Heart right ventricle (tissue), 16 donors: ENCODE data around the gene TMEM107. TPM values are rescaled to one million over a fixed set of nuclear protein-coding genes. Genes with fewer than 3 reads are reported as not detected.
A peak's percentile ranks its signal among the peaks of the same experiment; 100 is the strongest.

ENCODE experiments used
- ATAC-seq, 8 donors: fragments of 200-7000 bp; cut with Tn5 transposase; one replicate each; pipeline ENCODE4 v1.9.1; 2020; ENCODE audit warnings: mild to moderate bottlenecking in 8 of 8, moderate library complexity in 8 of 8, moderate number of reproducible peaks in 1 of 8
- DNase-seq, 2 donors: peaks; one replicate each; pipeline ENCODE4 v3.0.0-alpha.2; 2020
- H3K27ac ChIP-seq, 10 donors: fragments of 200-600 bp; sonication (generic) in 2 of 10; one replicate each; pipeline versions ENCODE4 v1.5.0 to v1.8.0; 2020 to 2022; ENCODE audit warnings: mild to moderate bottlenecking in 3 of 10
- H3K27me3 ChIP-seq, 7 donors: fragments of 200-600 bp; one replicate each; pipeline ENCODE4 v1.8.0; 2021 to 2022; ENCODE audit warnings: mild to moderate bottlenecking in 2 of 7
- H3K36me3 ChIP-seq, 9 donors: fragments of 200-600 bp; sonication (generic) in 1 of 9; one replicate each; pipeline versions ENCODE4 v1.5.0 to v1.8.0; 2020 to 2022; ENCODE audit warnings: mild to moderate bottlenecking in 2 of 9
- H3K4me1 ChIP-seq, 9 donors: fragments of 200-600 bp; sonication (generic) in 1 of 9; one replicate each; pipeline versions ENCODE4 v1.5.0 to v1.8.0; 2020 to 2022; ENCODE audit warnings: mild to moderate bottlenecking in 4 of 9
- H3K4me3 ChIP-seq, 10 donors: fragments of 200-600 bp; sonication (generic) in 2 of 10; one replicate each; pipeline versions ENCODE4 v1.5.0 to v1.8.0; 2020 to 2022; ENCODE audit warnings: mild to moderate bottlenecking in 7 of 10, moderate library complexity in 2 of 10
- H3K9me3 ChIP-seq, 11 donors: fragments of 200-600 bp in 10 of 11; sonication (generic) in 2 of 11; one replicate each; pipeline versions ENCODE4 v1.5.0 to v1.8.0; 2013 to 2022; ENCODE audit warnings: mild to moderate bottlenecking in 2 of 11, control low read depth in 1 of 11, moderate library complexity in 1 of 11
- WGBS, 2 donors: extraction: QIAGEN DNeasy Blood & Tissue Kit; methylation state at CpG; one replicate each; pipeline ENCODE4 v1.1.7; 2013; ENCODE audit warnings: inconsistent platforms in 1 of 2; 5-methylcytosine and 5-hydroxymethylcytosine counted together
- intact Hi-C, 10 donors: fragments of 100-400 bp; cut with DNase I; formaldehyde crosslinking; loops; one replicate each; pipeline versions ENCODE4 v1.11.1 to v1.14.2; 2022
- polyA plus RNA-seq, 2 donors: library from polyadenylated mRNA; stranded (reverse); fragments of 200-250 nt; gene quantifications; one replicate each; pipeline ENCODE4 v1.2.3, GENCODE V29; 2013
- total RNA-seq, 10 donors: library from RNA; stranded (reverse); fragmentation: NEBNext Ultra II Directional in 3 of 10; extraction: Animal tissue kit (Norgen Biotek cat#: 25700) in 3 of 10; gene quantifications; one replicate each; pipeline versions ENCODE4 v1.2.1 to v1.2.4, GENCODE V29; 2021 to 2023
- TF ChIP-seq, protein P1 (sequence below), 9 donors: fragments of 200-600 bp; sonication (generic) in 2 of 9; IDR thresholded peaks; one replicate each; pipeline versions ENCODE4 v1.5.0 to v1.8.0; 2021 to 2022; ENCODE audit warnings: antibody characterized with exemption in 9 of 9, mild to moderate bottlenecking in 5 of 9, moderate library complexity in 1 of 9
- donor health status: Arrhythmogenic right ventricular cardiomyopathy.
- donor health status: ischemic (EF 13 %, LVEDD 7.1; RV severe dilation, severe dysfunction).
- donor health status: healthy with polysubstance abuse.
- donor health status: DM: no; HTN: yes; CAD: no.
- donor health status: DM: no; HTN: no; CAD: no.
- donor health status: ischemic (EF 25% LVEDD 6.9; RV normal size, moderate dysfunction).
- donor health status: ischemic (EF 25% LVEDD 5.7; RV mildly dilated, moderate dysfunction).
- donor health status: healthy.
- donor health status: DM: yes; HTN: yes; CAD: no.
- donor health status: Ischemic cardiomyopathy.
- donor health status: ischemic (EF 35%, LVEDD 5.7; RV mildly dilated, moderate dysfunction).
- donor health status: nonischemic (EF 11% LVEDD 7.7; RV severe dilation, severe dysfunction).
- donor health status: DM: yes; HTN: yes; CAD: no.
- donor health status: PGD.
- donor health status: ischemic (EF 29% LVEDD 5.4; RV normal size, mild dysfunction).
- donor health status: nonischemic (EF 23%, LVEDD 6.1; RV moderate dilation, normal function).

TMEM107 gene
- total and polyA plus RNA-seq, 12 donors = 4.5 to 15.2 (median 7.3) TPM

DNA sequence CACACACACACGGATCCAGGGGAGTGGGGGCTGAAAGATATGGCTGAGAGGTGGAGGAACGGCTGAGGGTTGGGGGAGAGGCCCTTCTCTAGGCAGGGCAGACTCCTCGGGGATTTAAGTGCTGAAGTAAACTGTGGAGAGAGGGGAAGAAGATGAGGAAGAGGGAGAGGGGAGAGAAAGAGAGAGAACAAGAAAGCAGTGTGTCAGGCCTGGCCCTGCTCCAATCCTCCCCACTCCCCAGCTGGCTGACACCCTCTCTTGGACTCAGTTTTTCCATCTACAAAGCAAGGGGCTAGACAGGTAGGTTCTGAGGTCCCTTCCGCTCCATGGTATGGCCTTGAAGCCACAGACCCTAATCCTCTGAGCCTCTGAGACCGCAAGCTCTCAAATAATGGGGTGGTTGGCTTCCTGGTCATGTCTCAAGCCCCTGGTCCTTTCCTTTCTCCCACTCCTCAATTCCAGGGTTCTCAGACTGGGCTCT lies 15.4 kb downstream of the TMEM107 start:
- Histone ChIP-seq H3K9me3 (no peaks in the 10 kb centered on the region), H3K27me3 (no peaks in the 10 kb centered on the region), H3K27ac (peak overlapping the region in 9 of 10 donors; percentile 97 to 100 (median 100)), H3K36me3 (peaks cover 0 to 34% (median 17%) of the 10 kb centered on the region in 9 donors), H3K4me3 (peak overlapping the region in 3 of 10 donors; percentile 80 to 100 (median 99)), H3K4me1 (peaks cover 30 to 77% (median 64%) of the 10 kb centered on the region in 9 donors)
- 39 to 42% methylated on average over 5 of the region's 5 CpGs for WGBS, 2 donors
- ATAC-seq (no peak), DNase-seq (no peak)
- intact Hi-C loops = loop anchor here in 4 of 10 donors (2.0 to 5.0 kb wide), 3 partner anchors 24 to 38 kb away; partner anchors contain the start of gene HES7 (in 2 of the 4)
- TF ChIP-seq, protein P1, sequence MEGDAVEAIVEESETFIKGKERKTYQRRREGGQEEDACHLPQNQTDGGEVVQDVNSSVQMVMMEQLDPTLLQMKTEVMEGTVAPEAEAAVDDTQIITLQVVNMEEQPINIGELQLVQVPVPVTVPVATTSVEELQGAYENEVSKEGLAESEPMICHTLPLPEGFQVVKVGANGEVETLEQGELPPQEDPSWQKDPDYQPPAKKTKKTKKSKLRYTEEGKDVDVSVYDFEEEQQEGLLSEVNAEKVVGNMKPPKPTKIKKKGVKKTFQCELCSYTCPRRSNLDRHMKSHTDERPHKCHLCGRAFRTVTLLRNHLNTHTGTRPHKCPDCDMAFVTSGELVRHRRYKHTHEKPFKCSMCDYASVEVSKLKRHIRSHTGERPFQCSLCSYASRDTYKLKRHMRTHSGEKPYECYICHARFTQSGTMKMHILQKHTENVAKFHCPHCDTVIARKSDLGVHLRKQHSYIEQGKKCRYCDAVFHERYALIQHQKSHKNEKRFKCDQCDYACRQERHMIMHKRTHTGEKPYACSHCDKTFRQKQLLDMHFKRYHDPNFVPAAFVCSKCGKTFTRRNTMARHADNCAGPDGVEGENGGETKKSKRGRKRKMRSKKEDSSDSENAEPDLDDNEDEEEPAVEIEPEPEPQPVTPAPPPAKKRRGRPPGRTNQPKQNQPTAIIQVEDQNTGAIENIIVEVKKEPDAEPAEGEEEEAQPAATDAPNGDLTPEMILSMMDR (IDR thresholded peaks at IDR 0.05) = no peak

DNA sequence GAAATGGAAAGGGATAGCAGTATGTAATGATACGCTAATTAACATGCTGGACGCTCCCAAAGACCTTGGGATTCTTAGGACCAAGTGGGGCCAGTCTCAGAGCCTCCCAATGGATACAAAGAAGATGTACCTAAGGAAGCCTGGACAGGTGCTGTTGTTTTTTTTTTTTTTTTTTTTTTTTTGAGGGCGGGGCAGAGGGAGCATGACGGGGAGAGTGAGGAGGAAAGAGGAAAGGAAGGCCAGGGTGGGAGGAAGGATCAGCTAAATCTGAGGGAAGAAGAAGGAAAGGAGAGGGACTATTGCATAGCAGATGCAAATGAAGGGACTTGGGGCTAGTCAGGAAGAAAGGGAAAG lies 16.0 kb downstream of the TMEM107 start:
- Histone ChIP-seq H3K36me3 (peaks cover 0 to 34% (median 17%) of the 10 kb centered on the region in 9 donors), H3K4me1 (peaks cover 30 to 83% (median 61%) of the 10 kb centered on the region in 9 donors)
- 58 to 62% methylated on average over 3 of the region's 4 CpGs for WGBS, 2 donors

DNA sequence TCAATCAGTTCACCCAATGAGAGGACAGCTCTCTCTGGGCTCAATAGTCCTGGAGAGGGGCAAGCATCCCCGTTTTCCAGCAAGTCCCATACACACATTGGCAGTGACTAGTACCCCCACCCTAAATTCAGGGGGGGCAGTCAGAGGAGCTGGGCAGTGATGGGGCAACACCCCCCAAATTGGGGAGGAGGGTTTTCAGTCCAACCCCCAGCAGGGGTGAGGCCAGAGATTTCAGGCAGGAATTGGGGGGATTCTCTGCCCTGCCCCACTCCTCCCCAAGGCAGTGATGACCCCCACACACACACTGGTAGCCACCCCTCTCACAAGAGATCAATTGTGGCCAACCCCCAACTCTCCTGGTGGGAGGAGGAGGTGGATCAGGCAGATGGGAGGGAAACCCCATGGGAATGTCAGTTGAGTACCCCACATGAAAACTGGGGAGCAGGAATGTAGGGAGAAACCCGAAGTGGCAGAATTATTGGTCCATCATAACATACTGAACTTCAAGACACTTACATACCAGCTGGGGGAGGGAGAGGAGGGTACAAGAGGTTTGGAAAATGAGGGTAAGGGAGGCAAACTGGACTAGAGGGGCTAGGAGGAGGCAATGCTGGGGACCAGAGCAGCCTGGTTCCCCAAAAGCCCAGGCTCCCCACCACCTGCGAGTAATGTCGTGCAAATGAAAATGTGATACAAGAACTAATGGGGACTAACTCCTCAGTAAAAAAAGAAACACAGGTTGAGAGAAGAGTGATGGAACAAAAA lies 16.5 kb downstream of the TMEM107 start:
- intact Hi-C loops = loop anchor here in 7 of 10 donors (2.0 to 10.0 kb wide), 7 partner anchors 21 to 325 kb away; partner anchors contain the start of genes HES7 (in 3 of the 7), CYB5D1 (in 1 of the 7), KDM6B (in 1 of the 7) and NAA38 (in 1 of the 7)
- H3K4me1 ChIP-seq = peaks cover 28 to 85% (median 56%) of the 10 kb centered on the region in 9 donors
- no peak overlapping the region for H3K4me3 ChIP-seq
- no peaks in the 10 kb centered on the region for H3K9me3 ChIP-seq
- 74 to 84% methylated on average over 4 of the region's 4 CpGs for WGBS, 2 donors
- peaks cover 0 to 34% (median 17%) of the 10 kb centered on the region in 9 donors for H3K36me3 ChIP-seq
- H3K27ac ChIP-seq = peak overlapping the region in 9 of 10 donors; percentile 20 to 100 (median 97)
- no peaks in the 10 kb centered on the region for H3K27me3 ChIP-seq
- no peak for ATAC-seq
- no peak for DNase-seq
- TF ChIP-seq, protein P1 (IDR thresholded peaks at IDR 0.05) = no peak

More for the DNA sequence above, 16.0 kb downstream of the TMEM107 start:
- Histone ChIP-seq H3K27ac (peak overlapping the region in 6 of 10 donors; percentile 26 to 100 (median 100)), H3K27me3 (no peaks in the 10 kb centered on the region), H3K9me3 (no peaks in the 10 kb centered on the region), H3K4me3 (no peak overlapping the region)
- DNase-seq (no peak), ATAC-seq (no peak)
- intact Hi-C loops = loop anchor here in 4 of 10 donors (2.0 to 5.0 kb wide), 3 partner anchors 23 to 38 kb away; partner anchors contain the start of gene HES7 (in 2 of the 4)
- TF ChIP-seq, protein P1 (IDR thresholded peaks at IDR 0.05) = no peak

DNA sequence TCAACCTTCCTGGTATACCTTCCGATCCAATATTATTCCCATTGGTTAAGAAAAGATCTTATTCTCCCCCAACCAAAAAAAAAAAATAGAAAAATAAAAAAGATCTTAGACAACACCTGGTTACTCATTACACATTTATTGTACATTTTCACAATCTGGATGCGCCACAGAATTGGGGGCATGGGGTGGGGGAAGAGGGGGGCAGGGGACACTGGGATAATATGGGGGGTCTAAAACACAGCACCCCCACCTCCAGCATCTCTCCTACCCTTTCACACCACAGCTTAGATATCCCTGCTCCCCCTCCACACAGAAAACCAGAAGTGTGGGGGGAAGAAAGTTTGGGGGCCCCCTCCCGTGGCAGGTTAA lies 17.2 kb downstream of the TMEM107 start:
- Histone ChIP-seq H3K4me3 (peak overlapping the region in 1 of 10 donors; percentile 2), H3K36me3 (peaks cover 0 to 34% (median 17%) of the 10 kb centered on the region in 9 donors), H3K27ac (peak overlapping the region in 9 of 10 donors; percentile 52 to 99 (median 97)), H3K27me3 (no peaks in the 10 kb centered on the region), H3K4me1 (peaks cover 23 to 85% (median 50%) of the 10 kb centered on the region in 9 donors), H3K9me3 (no peaks in the 10 kb centered on the region)
- WGBS, 2 donors = 60% methylated on average over 3 of the region's 3 CpGs
- DNase-seq = no peak
- TF ChIP-seq, protein P1 (IDR thresholded peaks at IDR 0.05) = no peak
- intact Hi-C loops = loop anchor here in 4 of 10 donors (2.0 to 10.0 kb wide), 5 partner anchors 20 to 324 kb away; partner anchors contain the start of genes CYB5D1 (in 1 of the 4), HES7 (in 1 of the 4), KDM6B (in 1 of the 4) and NAA38 (in 1 of the 4)
- no peak for ATAC-seq
